IMR-90 (cell line): ENCODE results near the gene MT1E. TPM values are rescaled to one million over a fixed set of nuclear protein-coding genes. Genes with fewer than 3 reads are reported as not detected.

ENCODE experiments used
- ATAC-seq: fragments of 200-7000 bp; cut with Tn5 transposase; 2 replicates; pipeline ENCODE4 v1.9.1; 2020; ENCODE audit warnings: low read depth, mild to moderate bottlenecking, moderate library complexity
- BruUV-seq: library from RNA; stranded (reverse); fragments of 400-500 nt; replicated peaks from 2 replicates; lab custom pipeline; 2021; lab: Mats Ljungman, UMichigan
- CTCF ChIA-PET: fragments of 300-600 bp; formaldehyde crosslinking; extraction: SDS; loops from one replicate; lab custom pipeline; 2021; ENCODE audit warnings: antibody characterized with exemption; lab: Yijun Ruan, JAX
- POLR2A ChIA-PET: fragments of 300-600 bp; sonication (Branson Sonifier 250); formaldehyde crosslinking; loops from one replicate; lab custom pipeline; 2022; ENCODE audit warnings: antibody characterized with exemption; ENCODE audit not compliant: unreplicated experiment; lab: Charles Lee
- DNase-seq: peaks from one replicate; pipeline ENCODE4 v3.0.0; 2013
- H2AFZ ChIP-seq: replicated peaks from 2 replicates; pipeline ENCODE3; 2013; ENCODE audit warnings: low read length, mild to moderate bottlenecking; ENCODE audit not compliant: poor library complexity
- H2AK5ac ChIP-seq: 2 replicates; pipeline ENCODE4 v1.6.1; 2013; ENCODE audit warnings: low read depth, low read length, inconsistent platforms
- H2AK9ac ChIP-seq: replicated peaks from 2 replicates; pipeline ENCODE3; 2013; ENCODE audit warnings: mild to moderate bottlenecking, low read depth, low read length, moderate library complexity; ENCODE audit not compliant: poor library complexity
- H2BK120ac ChIP-seq: 2 replicates; pipeline ENCODE4 v1.6.1; 2013; ENCODE audit warnings: low read depth, low read length, inconsistent platforms
- H2BK15ac ChIP-seq: 3 replicates; pipeline ENCODE4 v1.6.1; 2013; ENCODE audit warnings: low read depth, low read length, inconsistent platforms
- H2BK20ac ChIP-seq: 2 replicates; pipeline ENCODE4 v1.6.1; 2013; ENCODE audit warnings: low read depth, mild to moderate bottlenecking, inconsistent platforms, low read length, moderate library complexity
- H2BK5ac ChIP-seq: 2 replicates; pipeline ENCODE4 v1.6.1; 2013; ENCODE audit warnings: mild to moderate bottlenecking, low read depth, low read length, inconsistent platforms; ENCODE audit not compliant: poor library complexity, severe bottlenecking
- H3K14ac ChIP-seq: replicated peaks from 2 replicates; pipeline ENCODE4 v1.6.1; 2013; ENCODE audit warnings: low read depth, low read length, inconsistent platforms
- H3K18ac ChIP-seq: 2 replicates; pipeline ENCODE4 v1.6.1; 2013; ENCODE audit warnings: low read depth, low read length, control low read depth
- H3K23ac ChIP-seq: 2 replicates; pipeline ENCODE4 v1.6.1; 2013; ENCODE audit warnings: low read depth, low read length, inconsistent platforms
- H3K27ac ChIP-seq: 2 replicates; pipeline ENCODE4 v1.5.1; 2013; ENCODE audit warnings: mild to moderate bottlenecking, control low read depth, low read length; ENCODE audit not compliant: insufficient read depth
- H3K27me3 ChIP-seq: 2 replicates; pipeline ENCODE4 v1.6.1; 2013; ENCODE audit warnings: low read length; ENCODE audit not compliant: control insufficient read depth, insufficient read depth
- H3K36me3 ChIP-seq: 2 replicates; pipeline ENCODE4 v1.6.1; 2013; ENCODE audit warnings: low read length, mixed read lengths; ENCODE audit not compliant: control insufficient read depth, insufficient read depth
- H3K4ac ChIP-seq: 2 replicates; pipeline ENCODE4 v1.6.1; 2013; ENCODE audit warnings: low read depth, low read length, inconsistent platforms
- H3K4me1 ChIP-seq: 2 replicates; pipeline ENCODE4 v1.6.1; 2013; ENCODE audit warnings: low read length, mixed read lengths; ENCODE audit not compliant: control insufficient read depth, insufficient read depth
- H3K4me2 ChIP-seq: 2 replicates; pipeline ENCODE4 v1.6.1; 2013; ENCODE audit warnings: low read depth, mild to moderate bottlenecking, control low read depth, low read length, moderate library complexity
- H3K4me3 ChIP-seq: 2 replicates; pipeline ENCODE4 v1.5.1; 2013; ENCODE audit warnings: low read depth, mild to moderate bottlenecking, control low read depth, low read length, moderate library complexity; ENCODE audit not compliant: insufficient read depth
- H3K56ac ChIP-seq: 2 replicates; pipeline ENCODE4 v1.6.1; 2013; ENCODE audit warnings: low read length, inconsistent platforms; ENCODE audit not compliant: insufficient read depth; ENCODE audit errors: extremely low read depth
- H3K79me1 ChIP-seq, 2 experiments: 2 replicates each; pipeline ENCODE4 v1.6.1; 2013; ENCODE audit warnings: low read length in 2 of 2, inconsistent platforms in 1 of 2, low read depth in 1 of 2
- H3K9ac ChIP-seq: 2 replicates; pipeline ENCODE4 v1.6.1; 2013; ENCODE audit warnings: low read depth, low read length, control low read depth
- H3K9me1 ChIP-seq: 2 replicates; pipeline ENCODE4 v1.6.1; 2013; ENCODE audit warnings: low read length, inconsistent platforms; ENCODE audit not compliant: insufficient read depth
- H3K9me3 ChIP-seq: 2 replicates; pipeline ENCODE4 v1.6.1; 2013; ENCODE audit warnings: low read length; ENCODE audit not compliant: control insufficient read depth, insufficient read depth
- H4K20me1 ChIP-seq: 2 replicates; pipeline ENCODE4 v1.6.1; 2013; ENCODE audit warnings: low read length, inconsistent platforms; ENCODE audit not compliant: insufficient read depth
- H4K5ac ChIP-seq: 2 replicates; pipeline ENCODE4 v1.6.1; 2013; ENCODE audit warnings: mild to moderate bottlenecking, low read depth, low read length, control low read depth
- H4K8ac ChIP-seq, 2 experiments: 2 replicates each; pipeline ENCODE4 v1.6.1; 2013; ENCODE audit warnings: low read depth in 2 of 2, low read length in 2 of 2, control low read depth in 1 of 2, inconsistent platforms in 1 of 2
- H4K91ac ChIP-seq: 2 replicates; pipeline ENCODE4 v1.6.1; 2013; ENCODE audit warnings: low read depth, low read length, inconsistent platforms; ENCODE audit not compliant: insufficient read depth
- BHLHE40 ChIP-seq: fragments of 150-350 bp; IDR thresholded peaks from 2 replicates; pipeline ENCODE4 v1.6.1; 2016; ENCODE audit warnings: mild to moderate bottlenecking, low read depth, low read length
- CEBPB ChIP-seq: IDR thresholded peaks from 2 replicates; pipeline ENCODE4 v1.6.1; 2012; ENCODE audit warnings: low read depth, low read length, improper control_type of control experiment
- CHD1 ChIP-seq: IDR thresholded peaks from 2 replicates; pipeline ENCODE4 v1.6.1; 2012; ENCODE audit warnings: low read depth, low read length, improper control_type of control experiment
- FOS ChIP-seq: fragments of 150-350 bp; IDR thresholded peaks from 2 replicates; pipeline ENCODE4 v1.6.1; 2016; ENCODE audit warnings: low read depth, low read length
- MAFK ChIP-seq: IDR thresholded peaks from 2 replicates; pipeline ENCODE4 v1.6.1; 2012; ENCODE audit warnings: low read depth, low read length, improper control_type of control experiment
- MAZ ChIP-seq: IDR thresholded peaks from 2 replicates; pipeline ENCODE4 v1.6.1; 2012; ENCODE audit warnings: low read depth, mild to moderate bottlenecking, low read length, improper control_type of control experiment, moderate library complexity, borderline replicate concordance
- MXI1 ChIP-seq: IDR thresholded peaks from 2 replicates; pipeline ENCODE4 v1.6.1; 2012; ENCODE audit warnings: low read depth, mild to moderate bottlenecking, low read length, moderate library complexity, borderline replicate concordance
- NFE2L2 ChIP-seq: fragments of 150-350 bp; IDR thresholded peaks from 2 replicates; pipeline ENCODE4 v1.6.1; 2016; ENCODE audit warnings: low read depth, mild to moderate bottlenecking, low read length
- POLR2A ChIP-seq: IDR thresholded peaks from 2 replicates; pipeline ENCODE4 v1.6.1; 2012; ENCODE audit warnings: mild to moderate bottlenecking, low read depth, low read length
- RAD21 ChIP-seq: IDR thresholded peaks from 2 replicates; pipeline ENCODE4 v1.6.1; 2012; ENCODE audit warnings: low read length, improper control_type of control experiment
- RCOR1 ChIP-seq: IDR thresholded peaks from 2 replicates; pipeline ENCODE4 v1.6.1; 2012; ENCODE audit warnings: mild to moderate bottlenecking, low read length, improper control_type of control experiment; ENCODE audit not compliant: insufficient replicate concordance
- RFX5 ChIP-seq: IDR thresholded peaks from 2 replicates; pipeline ENCODE4 v1.8.0; 2012; ENCODE audit warnings: low read depth, mild to moderate bottlenecking, low read length, moderate library complexity
- SMC3 ChIP-seq: fragments of 150-350 bp; IDR thresholded peaks from 2 replicates; pipeline ENCODE4 v1.6.1; 2016; ENCODE audit warnings: low read depth, mild to moderate bottlenecking, antibody characterized with exemption, low read length, moderate library complexity
- USF2 ChIP-seq: fragments of 150-350 bp; IDR thresholded peaks from 2 replicates; pipeline ENCODE4 v1.6.1; 2017; ENCODE audit warnings: mild to moderate bottlenecking, antibody characterized with exemption, low read length, low read depth
- WGBS, 2 experiments: methylation state at CpG; one replicate each; pipeline versions ENCODE4 v1.1.5 to v1.1.7; 2013; ENCODE audit warnings: missing lambda C conversion rate in 2 of 2; ENCODE audit not compliant: insufficient read length in 1 of 2; ENCODE audit errors: extremely low coverage in 2 of 2; 5-methylcytosine and 5-hydroxymethylcytosine counted together
- dilution Hi-C: fragments of 300-500 bp; cut with HindIII; formaldehyde crosslinking; loops from one replicate; pipeline ENCODE4 v1.14.3; 2018; ENCODE audit warnings: low sequenced_read_pairs; ENCODE audit not compliant: unreplicated experiment
- in situ Hi-C: fragments of 300-500 bp; cut with MboI; formaldehyde crosslinking; loops from 3 replicates; pipeline ENCODE4 v1.14.3; 2019; ENCODE audit warnings: low sequenced_read_pairs, inconsistent platforms, mixed read lengths
- intact Hi-C: fragments of 100-400 bp; cut with micrococcal nuclease; formaldehyde crosslinking; loops from 2 replicates; pipeline ENCODE4 v1.10.0; 2022
- polyA plus RNA-seq, 3 experiments: library from polyadenylated mRNA; depleted of rRNA; stranded (reverse); fragments of >200 nt; gene quantifications; 2 replicates each; pipeline ENCODE4 v1.2.3, GENCODE V29; 2012; ENCODE audit warnings: low replicate concordance in 1 of 3
- total RNA-seq: library from RNA; depleted of rRNA; stranded (reverse); fragments of >200 nt; gene quantifications from 2 replicates; pipeline ENCODE4 v1.2.3, GENCODE V29; 2012
- TF ChIP-seq, protein P1 (sequence below): fragments of 150-350 bp; IDR thresholded peaks from 2 replicates; pipeline ENCODE4 v1.6.1; 2016; ENCODE audit warnings: low read depth, mild to moderate bottlenecking, low read length, moderate library complexity, borderline replicate concordance

Gene MT1E
- total and polyA plus RNA-seq, 2 of the 4 experiments (the other 2 are of a cell fraction), result 137 to 821 TPM

DNA sequence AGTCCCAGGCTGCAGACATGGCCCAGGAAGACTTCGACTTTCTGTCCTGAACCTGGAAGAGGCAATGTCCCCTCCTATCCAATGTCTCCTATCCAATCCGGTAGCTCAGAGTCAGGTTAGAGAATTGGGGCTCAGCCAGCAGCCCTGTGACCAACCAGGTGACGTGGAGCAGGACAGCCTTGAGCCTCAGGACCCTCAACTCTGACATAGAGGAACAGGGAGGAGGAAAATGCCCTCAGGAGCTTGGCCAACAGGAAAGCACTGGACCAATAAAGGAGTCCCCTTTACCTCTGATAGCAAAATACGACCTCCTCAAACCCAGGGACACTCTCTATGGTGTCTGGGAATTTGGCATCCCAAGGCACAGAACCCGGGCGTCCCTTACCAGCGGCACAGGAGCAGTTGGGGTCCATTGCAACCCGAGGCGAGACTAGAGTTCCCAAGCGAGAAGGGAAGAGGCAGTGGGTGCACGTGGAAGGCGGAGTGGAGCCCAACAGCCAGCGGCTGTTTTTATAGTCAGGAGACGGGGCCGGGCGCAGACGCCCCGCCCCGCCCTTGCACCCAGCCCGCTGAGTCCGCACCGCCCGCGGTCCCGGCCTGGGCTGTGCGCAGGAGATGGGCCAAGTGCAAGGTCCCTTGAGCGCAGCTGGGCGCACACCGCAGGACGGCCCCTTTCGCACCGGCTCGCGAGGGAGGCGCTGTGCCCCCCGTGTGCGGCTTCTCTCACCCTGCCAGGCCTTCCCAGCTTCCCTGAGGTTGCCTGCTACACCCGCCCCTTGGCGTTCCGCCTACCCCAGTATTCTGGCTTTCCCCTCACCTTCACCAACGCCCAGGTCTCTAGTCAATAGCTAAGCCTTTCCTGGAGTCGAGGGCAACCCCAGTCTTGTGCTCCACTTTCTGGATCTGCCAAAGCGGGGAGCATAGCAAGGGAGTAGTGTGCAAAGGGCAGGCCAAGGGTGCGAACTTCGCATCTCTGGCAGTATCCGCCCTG, 42.3 kb downstream of the MT1E start, which contains the start of gene MT1G:
Gene MT1G (minus strand): TSS at position 485 of the 991 bp plus-strand sequence. CDS start 72 bp downstream, at position 413.
- ATAC-seq (peak; percentile 46), DNase-seq (no peak)
- dilution Hi-C loops (no loop called here), in situ Hi-C loops (no loop called here), intact Hi-C loops (no loop called here)
- BruUV-seq, result no TSS peak
- no peak within 1 kb of the TSS for H3K4ac ChIP-seq
- 0 out of 2 replicates have a peak within 1 kb of the TSS, but pooled peaks have one; percentile 28 for H2AK5ac ChIP-seq
- no peak within 1 kb of the TSS for H3K14ac ChIP-seq
- H4K91ac ChIP-seq, result no peak within 1 kb of the TSS
- no peaks in the 10 kb centered on the region for H3K9me3 ChIP-seq
- no peak within 1 kb of the TSS for H3K18ac ChIP-seq
- H2AK9ac ChIP-seq, result no peak within 1 kb of the TSS
- peak within 1 kb of the TSS; percentile 33 for H2AFZ ChIP-seq
- no peak within 1 kb of the TSS for H3K4me3 ChIP-seq
- H2BK5ac ChIP-seq, result no peak within 1 kb of the TSS
- POLR2A ChIA-PET, result no interaction called here
- no peak within 1 kb of the TSS for H3K56ac ChIP-seq
- no peak within 1 kb of the TSS for H2BK20ac ChIP-seq
- no peak within 1 kb of the TSS for H4K5ac ChIP-seq
- H3K9ac ChIP-seq, result no peak within 1 kb of the TSS
- no peak within 1 kb of the TSS for H2BK120ac ChIP-seq
- CTCF ChIA-PET, result no interaction called here
- 9% methylated on average over 27 of the region's 46 CpGs; no CpG with 5 or more reads in 1 of the 2 experiments for WGBS, 2 experiments
- no peak within 1 kb of the TSS for H3K4me2 ChIP-seq
- no peaks in the 10 kb centered on the region for H3K36me3 ChIP-seq
- H3K27ac ChIP-seq, result no peak within 1 kb of the TSS
- 0 out of 2 replicates have a peak, but pooled peaks cover 1% of the 10 kb centered on the region for H4K20me1 ChIP-seq
- H3K79me1 ChIP-seq, result no peaks in the 10 kb centered on the region
- H4K8ac ChIP-seq, result no peak within 1 kb of the TSS
- peaks cover 2% of the 10 kb centered on the region for H3K9me1 ChIP-seq
- H3K4me1 ChIP-seq, result peaks cover 13% of the 10 kb centered on the region
- no peak within 1 kb of the TSS for H3K23ac ChIP-seq
- peaks cover 71% of the 10 kb centered on the region for H3K27me3 ChIP-seq
- H2BK15ac ChIP-seq, result no peak within 1 kb of the TSS
- TF ChIP-seq MAFK (no peak), RFX5 (no peak), CHD1 (no peak), POLR2A (no peak), RAD21 (no peak), MXI1 (no peak), FOS (no peak), USF2 (no peak), CEBPB (no peak), NFE2L2 (no peak), MAZ (no peak), RCOR1 (no peak), BHLHE40 (no peak), SMC3 (no peak)
- TF ChIP-seq, protein P1, sequence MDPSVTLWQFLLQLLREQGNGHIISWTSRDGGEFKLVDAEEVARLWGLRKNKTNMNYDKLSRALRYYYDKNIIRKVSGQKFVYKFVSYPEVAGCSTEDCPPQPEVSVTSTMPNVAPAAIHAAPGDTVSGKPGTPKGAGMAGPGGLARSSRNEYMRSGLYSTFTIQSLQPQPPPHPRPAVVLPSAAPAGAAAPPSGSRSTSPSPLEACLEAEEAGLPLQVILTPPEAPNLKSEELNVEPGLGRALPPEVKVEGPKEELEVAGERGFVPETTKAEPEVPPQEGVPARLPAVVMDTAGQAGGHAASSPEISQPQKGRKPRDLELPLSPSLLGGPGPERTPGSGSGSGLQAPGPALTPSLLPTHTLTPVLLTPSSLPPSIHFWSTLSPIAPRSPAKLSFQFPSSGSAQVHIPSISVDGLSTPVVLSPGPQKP, result no peak
